Adrenal gland (tissue), 5 donors: ENCODE data around the gene IQSEC1.

Source experiments
- CTCF ChIP-seq, 6 experiments: fragments of 450-650 bp in 4 of 6; fragments of 200-600 bp in 2 of 6; sonication (generic) in 1 of 6; IDR thresholded peaks; 1 replicate in 5 of 6; 2 replicates in 1 of 6; pipeline versions ENCODE4 v1.5.1 to v1.8.0; 2016 to 2021; ENCODE audit warnings: antibody characterized with exemption in 6 of 6, mild to moderate bottlenecking in 2 of 6, moderate library complexity in 1 of 6
- POLR2A ChIP-seq, 2 donors: fragments of 450-650 bp; IDR thresholded peaks; one replicate each; pipeline ENCODE4 v1.6.1; 2017; ENCODE audit warnings: antibody characterized with exemption in 2 of 2, mild to moderate bottlenecking in 2 of 2, moderate library complexity in 1 of 2
- donor health status: DM: no; HTN: no; CAD: no.

- TF ChIP-seq CTCF (IDR thresholded peaks at IDR 0.05) (no peak), POLR2A (IDR thresholded peaks at IDR 0.05) (peak in 1 of 2 donors; percentile 72)
These were observed 105.5 kb downstream of the IQSEC1 start for GRCh38 chr3:12967606-12968351.
